H9 (cell line): Measurements from ENCODE around the gene MTHFD1L. TPM values are rescaled to one million over a fixed set of nuclear protein-coding genes. Genes with fewer than 3 reads are reported as not detected.

ENCODE experiments used
- DNase-seq: peaks from one replicate; pipeline ENCODE4 v3.0.0-alpha.2; 2017
- H2AFZ ChIP-seq: one replicate; pipeline ENCODE4 v1.6.1; 2013; ENCODE audit warnings: mild to moderate bottlenecking, low read length, control low read depth, moderate library complexity
- H2AK5ac ChIP-seq: 2 replicates; pipeline ENCODE4 v1.6.1; 2013; ENCODE audit warnings: low read length, control low read depth, mixed read lengths; ENCODE audit not compliant: insufficient read length
- H2BK120ac ChIP-seq: one replicate; pipeline ENCODE4 v1.6.1; 2013; ENCODE audit warnings: low read depth, mild to moderate bottlenecking, low read length, control low read depth, inconsistent platforms; ENCODE audit not compliant: poor library complexity, severe bottlenecking
- H2BK12ac ChIP-seq: 2 replicates; pipeline ENCODE4 v1.6.1; 2013; ENCODE audit warnings: low read length, control low read depth, mixed read lengths, low read depth; ENCODE audit not compliant: insufficient read length
- H2BK15ac ChIP-seq: 2 replicates; pipeline ENCODE4 v1.6.1; 2013; ENCODE audit warnings: low read depth, low read length, control low read depth
- H2BK20ac ChIP-seq: one replicate; pipeline ENCODE4 v1.6.1; 2013; ENCODE audit warnings: low read depth, mild to moderate bottlenecking, low read length, control low read depth, inconsistent platforms; ENCODE audit not compliant: poor library complexity, severe bottlenecking
- H2BK5ac ChIP-seq: 2 replicates; pipeline ENCODE4 v1.6.1; 2013; ENCODE audit warnings: low read length, control low read depth, mixed read lengths; ENCODE audit not compliant: insufficient read length
- H3K14ac ChIP-seq: 2 replicates; pipeline ENCODE4 v1.6.1; 2013; ENCODE audit warnings: low read length, control low read depth; ENCODE audit not compliant: insufficient read depth
- H3K18ac ChIP-seq: 2 replicates; pipeline ENCODE4 v1.6.1; 2013; ENCODE audit warnings: low read depth, mild to moderate bottlenecking, mixed read lengths, low read length, control low read depth; ENCODE audit not compliant: insufficient read length
- H3K23ac ChIP-seq: 2 replicates; pipeline ENCODE4 v1.6.1; 2013; ENCODE audit warnings: low read length, control low read depth, mixed read lengths, low read depth; ENCODE audit not compliant: insufficient read length
- H3K23me2 ChIP-seq: 2 replicates; pipeline ENCODE4 v1.6.1; 2013; ENCODE audit warnings: low read depth, mild to moderate bottlenecking, mixed read lengths, low read length, control low read depth; ENCODE audit not compliant: insufficient read length, poor library complexity, severe bottlenecking
- H3K27ac ChIP-seq: 2 replicates; pipeline ENCODE4 v1.5.1; 2013; ENCODE audit warnings: low read length, control low read depth, mixed read lengths, low read depth; ENCODE audit not compliant: insufficient read length
- H3K27me3 ChIP-seq: 2 replicates; pipeline ENCODE4 v1.6.1; 2013; ENCODE audit warnings: low read length, control low read depth, inconsistent platforms; ENCODE audit not compliant: insufficient read depth
- H3K4ac ChIP-seq: 2 replicates; pipeline ENCODE4 v1.6.1; 2013; ENCODE audit warnings: low read depth, mild to moderate bottlenecking, control low read depth, inconsistent platforms, low read length, moderate library complexity
- H3K4me1 ChIP-seq: 2 replicates; pipeline ENCODE4 v1.6.1; 2013; ENCODE audit warnings: low read length, control low read depth, inconsistent platforms; ENCODE audit not compliant: insufficient read depth
- H3K4me2 ChIP-seq: 2 replicates; pipeline ENCODE4 v1.6.1; 2013; ENCODE audit warnings: low read length, control low read depth, mixed read lengths; ENCODE audit not compliant: insufficient read length, insufficient read depth
- H3K56ac ChIP-seq: 2 replicates; pipeline ENCODE4 v1.6.1; 2013; ENCODE audit warnings: low read depth, mild to moderate bottlenecking, mixed read lengths, low read length, control low read depth; ENCODE audit not compliant: insufficient read length
- H3K79me1 ChIP-seq: 2 replicates; pipeline ENCODE4 v1.6.1; 2013; ENCODE audit warnings: low read depth, mild to moderate bottlenecking, moderate library complexity, low read length, control low read depth, inconsistent platforms; ENCODE audit not compliant: insufficient read depth, poor library complexity, severe bottlenecking
- H3K79me2 ChIP-seq: 2 replicates; pipeline ENCODE4 v1.6.1; 2013; ENCODE audit warnings: low read length, control low read depth, inconsistent platforms; ENCODE audit not compliant: insufficient read depth
- H3K9ac ChIP-seq: 2 replicates; pipeline ENCODE4 v1.6.1; 2013; ENCODE audit warnings: low read length, control low read depth, mixed read lengths; ENCODE audit not compliant: insufficient read length; ENCODE audit errors: extremely low read depth
- H3K9me3 ChIP-seq: one replicate; pipeline ENCODE4 v1.6.1; 2013; ENCODE audit warnings: low read depth, low read length, inconsistent platforms; ENCODE audit not compliant: control insufficient read depth
- H3T11ph ChIP-seq: one replicate; pipeline ENCODE4 v1.6.1; 2013; ENCODE audit warnings: mild to moderate bottlenecking, low read length, control low read depth, inconsistent platforms
- H4K20me1 ChIP-seq: one replicate; pipeline ENCODE4 v1.6.1; 2013; ENCODE audit not compliant: control insufficient read depth, insufficient read length, insufficient read depth
- H4K5ac ChIP-seq: 2 replicates; pipeline ENCODE4 v1.6.1; 2013; ENCODE audit warnings: low read depth, mild to moderate bottlenecking, mixed read lengths, low read length, control low read depth; ENCODE audit not compliant: insufficient read length
- H4K8ac ChIP-seq: replicated peaks from 2 replicates; pipeline ENCODE4 v1.6.1; 2013; ENCODE audit warnings: low read length, control low read depth, mixed read lengths, low read depth; ENCODE audit not compliant: insufficient read length
- H4K91ac ChIP-seq: 2 replicates; pipeline ENCODE4 v1.6.1; 2013; ENCODE audit warnings: low read depth, mild to moderate bottlenecking, moderate library complexity, mixed read lengths, low read length, control low read depth; ENCODE audit not compliant: insufficient read length
- H3K27ac Mint-ChIP-seq, 3 experiments: 2 replicates in 2 of 3; 3 replicates in 1 of 3; pipeline ENCODE4 v1.8.0; 2020 to 2021; ENCODE audit warnings: mixed read lengths in 3 of 3, mild to moderate bottlenecking in 1 of 3, moderate library complexity in 1 of 3
- H3K27me3 Mint-ChIP-seq: 2 replicates; pipeline ENCODE4 v1.8.0; 2021; ENCODE audit warnings: low read depth, mild to moderate bottlenecking, moderate library complexity, mixed read lengths
- H3K36me3 Mint-ChIP-seq, 3 experiments: 2 replicates in 2 of 3; 3 replicates in 1 of 3; pipeline ENCODE4 v1.8.0; 2020 to 2021; ENCODE audit warnings: low read depth in 3 of 3, mixed read lengths in 3 of 3; ENCODE audit not compliant: insufficient read depth in 1 of 3
- H3K4me1 Mint-ChIP-seq, 2 experiments: 2 replicates each; pipeline ENCODE4 v1.8.0; 2020; ENCODE audit warnings: mixed read lengths in 2 of 2
- H3K4me3 Mint-ChIP-seq, 2 experiments: 2 replicates in 1 of 2; 3 replicates in 1 of 2; pipeline ENCODE4 v1.8.0; 2020 to 2021; ENCODE audit warnings: mild to moderate bottlenecking in 2 of 2, mixed read lengths in 2 of 2, moderate library complexity in 1 of 2
- H3K9me3 Mint-ChIP-seq, 2 experiments: 2 replicates in 1 of 2; 3 replicates in 1 of 2; pipeline ENCODE4 v1.8.0; 2020; ENCODE audit warnings: mild to moderate bottlenecking in 2 of 2, mixed read lengths in 2 of 2, moderate library complexity in 1 of 2
- CTCF ChIP-seq: fragments of 200-600 bp; sonication (generic); conservative IDR thresholded peaks from 3 replicates; pipeline ENCODE4 v1.8.0; 2021; ENCODE audit warnings: antibody characterized with exemption, mild to moderate bottlenecking
- WGBS: extraction: QIAGEN DNeasy Blood & Tissue Kit; methylation state at CpG from one replicate; pipeline ENCODE4 v1.1.7; 2013; ENCODE audit warnings: missing lambda C conversion rate, low lambda C conversion rate, mixed read lengths; ENCODE audit not compliant: insufficient read length; ENCODE audit errors: extremely low coverage; 5-methylcytosine and 5-hydroxymethylcytosine counted together
- total RNA-seq: library from RNA; stranded (reverse); gene quantifications from 2 replicates; pipeline ENCODE4 v1.2.1, GENCODE V29; 2021

The MTHFD1L gene
- total RNA-seq, 1 experiment from 2014 or later = 90.2 TPM

- Histone ChIP-seq H3K79me1 (no peaks in the 10 kb centered on the region), H3K9me3 (no peaks in the 10 kb centered on the region), H3T11ph (no peak overlapping the region), H4K20me1 (no peaks in the 10 kb centered on the region), H3K56ac (no peak overlapping the region), H3K4me1 (no peaks in the 10 kb centered on the region), H3K27me3 (no peaks in the 10 kb centered on the region), H3K9ac (no peak overlapping the region), H3K79me2 (no peaks in the 10 kb centered on the region), H3K23ac (no peak overlapping the region), H4K8ac (no peak overlapping the region), H4K91ac (no peak overlapping the region), H3K27ac (no peak overlapping the region), H4K5ac (no peak overlapping the region), H3K4me2 (no peak overlapping the region), H3K23me2 (no peaks in the 10 kb centered on the region), H3K18ac (no peak overlapping the region), H2BK5ac (no peak overlapping the region), H2BK12ac (no peak overlapping the region), H3K4ac (no peak overlapping the region), H2BK20ac (no peak overlapping the region), H2BK15ac (no peak overlapping the region), H2AK5ac (no peak overlapping the region), H2AFZ (no peak overlapping the region), H3K14ac (no peak overlapping the region), H2BK120ac (no peak overlapping the region)
- no peak for TF ChIP-seq CTCF
- H3K36me3 Mint-ChIP-seq = peaks cover 13 to 42% (median 16%) of the 10 kb centered on the region in 3 experiments; a peak in 6 of 7 replicates
- no peak overlapping the region for H3K4me3 Mint-ChIP-seq
- no CpG with 5 or more reads among the region's 7 CpGs for WGBS
- no peak overlapping the region for H3K27ac Mint-ChIP-seq
- no peaks in the 10 kb centered on the region for H3K9me3 Mint-ChIP-seq
- DNase-seq = no peak
- peaks cover 9 to 10% of the 10 kb centered on the region in 2 experiments for H3K4me1 Mint-ChIP-seq
- H3K27me3 Mint-ChIP-seq = no peaks in the 10 kb centered on the region
These were observed 127.8 kb downstream of the MTHFD1L start for GRCh38 chr6:150993253-150993652.
